GM19239 (cell line): ENCODE results near the gene GLOD4.

Source experiments
- DNase-seq: peaks from one replicate; pipeline ENCODE4 v3.0.0; 2011; ENCODE audit warnings: low spot score; ENCODE audit not compliant: insufficient read length
- FAIRE-seq: peaks from 2 replicates; lab custom pipeline; 2011; peaks lifted over from hg19 to GRCh38; lab: Jason Lieb, UNC

Gene GLOD4

DNA sequence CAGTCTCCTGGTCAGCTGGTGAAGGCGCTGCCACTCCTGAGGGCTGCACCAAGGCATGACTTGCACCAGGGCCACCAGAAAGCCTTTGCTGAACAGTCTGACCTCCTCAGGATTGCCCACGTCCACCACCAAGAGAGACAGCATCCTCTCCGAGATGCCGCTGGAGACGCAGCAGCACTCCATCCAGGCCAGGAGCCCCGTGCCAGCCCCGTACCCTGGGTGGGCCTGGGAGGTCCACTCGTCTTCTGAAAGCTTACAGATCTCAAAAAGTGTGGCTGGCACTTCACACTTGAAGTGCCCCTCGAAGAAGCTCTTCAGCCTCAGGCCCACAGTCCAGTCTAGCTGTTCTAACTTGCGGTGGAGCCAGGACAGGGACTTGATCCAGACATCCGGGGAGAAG lies 36.7 kb downstream of the GLOD4 start:
- DNase-seq = no peak
- no peak for FAIRE-seq

DNA sequence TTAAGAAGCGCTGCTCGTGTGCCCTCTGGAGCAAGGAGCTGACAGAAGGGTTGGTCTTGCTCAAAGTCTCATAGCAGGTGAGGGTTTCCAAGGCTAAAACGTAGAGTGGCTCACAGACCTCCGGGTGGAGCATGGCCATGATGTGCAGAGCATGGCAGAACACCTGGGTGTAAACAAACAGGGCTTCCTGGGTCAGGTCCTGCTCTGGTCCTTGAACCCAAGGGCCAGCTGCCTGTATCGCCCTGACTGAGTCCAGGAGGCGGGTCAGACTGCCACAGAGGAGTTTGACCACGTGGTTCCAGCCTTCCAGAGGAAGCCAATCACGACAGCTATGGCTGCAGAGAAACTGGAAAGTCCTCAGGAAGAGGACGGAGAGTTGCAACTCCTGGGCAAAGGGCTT lies 37.1 kb downstream of the GLOD4 start:
- DNase-seq (no peak), FAIRE-seq (no peak)

DNA sequence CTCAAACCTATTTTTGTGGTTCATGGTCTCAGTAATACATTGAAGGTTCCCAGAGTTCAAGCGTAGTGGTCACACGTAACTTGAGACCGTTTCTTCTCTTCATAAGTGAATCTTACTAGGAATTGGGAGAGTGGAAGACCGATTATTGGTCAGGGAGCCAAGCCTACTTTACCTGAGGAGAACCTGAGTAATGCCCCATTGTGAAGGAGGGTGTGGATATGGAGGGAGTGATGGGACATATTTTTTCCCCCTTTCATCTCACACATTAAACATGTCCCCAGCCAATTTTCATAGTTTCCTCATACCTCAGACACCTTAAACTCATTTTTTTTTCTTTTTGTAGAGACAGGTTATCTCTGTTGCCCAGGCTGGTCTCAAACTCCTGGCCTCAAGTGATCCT lies 38.9 kb downstream of the GLOD4 start:
- FAIRE-seq = no peak
- no peak for DNase-seq

DNA sequence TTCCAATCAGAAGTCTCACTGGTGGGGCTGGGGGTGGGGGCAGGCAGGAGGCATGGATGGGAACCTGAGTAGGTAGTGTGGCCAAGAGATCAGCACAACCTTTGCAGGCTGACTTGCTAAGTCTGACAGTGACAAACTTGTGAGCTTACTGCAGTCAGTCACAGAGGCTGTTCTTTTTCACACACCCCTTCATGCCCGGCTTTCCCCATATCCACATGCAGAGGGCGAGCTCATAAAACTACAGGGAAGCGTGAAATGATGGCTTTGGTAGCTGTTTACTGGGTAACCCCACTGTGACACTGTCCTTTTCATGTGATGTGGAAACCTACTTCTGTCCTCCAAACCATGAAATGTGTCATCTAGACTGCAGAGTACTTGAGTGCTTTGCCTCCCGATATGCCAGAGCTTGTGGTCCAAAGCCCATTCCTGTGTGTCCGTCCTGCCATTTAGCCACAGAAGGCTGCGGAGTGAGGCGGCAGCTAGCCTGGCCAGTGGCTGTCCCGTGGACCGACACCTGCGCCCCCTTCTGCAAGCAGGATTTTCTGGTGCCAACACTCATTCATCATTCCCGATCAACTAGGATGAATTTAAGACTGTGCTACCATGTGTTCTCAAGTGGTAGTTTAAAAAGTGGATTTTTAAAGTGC lies 39.8 kb downstream of the GLOD4 start:
- DNase-seq (no peak), FAIRE-seq (no peak)

DNA sequence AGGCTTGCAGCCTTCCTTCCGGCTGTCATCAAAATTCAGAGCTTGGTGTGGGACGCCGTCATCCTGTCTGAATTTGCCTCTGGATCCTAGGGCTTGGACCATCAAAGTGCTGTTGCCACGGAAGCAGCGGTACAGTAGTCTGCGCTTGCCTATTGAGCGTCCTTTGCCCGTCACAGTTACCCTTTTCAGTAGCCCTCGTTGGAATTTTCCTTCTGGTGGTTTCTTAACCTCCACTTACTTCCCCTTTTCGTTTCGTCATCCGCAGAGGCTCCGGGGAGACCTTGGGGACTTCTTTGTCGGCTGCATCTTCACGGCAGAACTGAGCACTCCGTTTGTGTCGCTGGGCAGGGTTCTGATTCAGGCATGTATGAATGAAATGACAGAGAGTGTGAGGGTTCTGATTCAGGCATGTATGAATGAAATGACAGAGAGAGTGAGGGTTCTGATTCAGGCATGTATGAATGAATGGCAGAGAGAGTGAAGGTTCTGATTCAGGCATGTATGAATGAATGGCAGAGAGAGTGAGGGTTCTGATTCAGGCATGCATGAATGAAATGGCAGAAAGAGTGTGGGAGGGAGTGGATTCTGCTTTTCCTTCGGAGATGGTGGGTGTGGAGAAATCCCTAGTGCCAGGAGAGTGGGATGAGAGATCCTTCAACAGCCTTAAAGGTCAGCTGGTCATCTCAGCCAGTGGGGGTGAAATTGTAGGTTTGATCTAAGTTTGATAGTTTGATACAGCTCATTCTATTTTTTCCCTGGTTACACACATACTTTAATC lies 41.7 kb downstream of the GLOD4 start:
- peak; percentile 99 for FAIRE-seq
- DNase-seq = peak; percentile 53

DNA sequence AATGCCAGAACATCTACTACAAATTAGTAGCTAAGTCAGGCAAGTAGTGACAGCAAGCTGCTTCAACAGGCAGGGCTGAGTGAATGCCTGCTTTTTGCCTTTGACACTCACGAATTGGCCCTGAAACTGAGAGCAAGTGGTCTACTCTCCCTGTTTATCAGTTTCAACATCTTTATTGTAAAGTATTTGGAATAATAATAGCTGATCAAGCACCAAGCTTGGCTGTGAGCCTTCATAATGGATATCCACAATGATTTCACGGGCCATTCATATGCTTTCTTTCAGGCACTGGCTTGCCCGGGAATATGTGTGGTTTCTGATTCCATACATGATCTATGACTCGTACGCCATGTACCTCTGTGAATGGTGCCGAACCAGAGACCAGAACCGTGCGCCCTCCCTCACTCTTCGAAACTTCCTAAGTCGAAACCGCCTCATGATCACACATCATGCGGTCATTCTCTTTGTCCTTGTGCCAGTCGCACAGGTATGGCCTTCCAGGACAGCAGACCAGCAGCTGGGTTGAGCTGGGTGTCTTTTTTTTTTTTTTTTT lies 44.4 kb downstream of the GLOD4 start:
- FAIRE-seq (no peak), DNase-seq (no peak)

DNA sequence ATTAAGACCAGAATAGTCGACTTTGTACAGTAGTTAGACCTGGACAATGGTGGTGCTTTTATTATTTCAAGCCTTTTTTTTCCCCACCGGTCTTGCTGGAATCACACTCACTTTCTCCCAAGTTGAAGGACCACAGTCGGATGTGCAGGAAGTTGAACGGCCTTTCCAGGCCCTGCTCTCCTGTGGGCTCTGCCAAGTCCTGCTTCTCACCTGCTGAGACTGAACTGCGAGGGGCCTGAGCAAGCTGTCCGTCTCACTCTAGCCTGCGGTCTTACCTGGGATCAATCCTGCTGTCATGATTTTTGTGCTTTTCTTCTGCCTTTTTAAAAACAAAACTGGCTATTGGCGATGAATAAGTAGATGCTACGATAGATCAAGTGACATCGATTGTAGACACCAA lies 48.3 kb downstream of the GLOD4 start:
- FAIRE-seq = no peak
- DNase-seq = no peak

DNA sequence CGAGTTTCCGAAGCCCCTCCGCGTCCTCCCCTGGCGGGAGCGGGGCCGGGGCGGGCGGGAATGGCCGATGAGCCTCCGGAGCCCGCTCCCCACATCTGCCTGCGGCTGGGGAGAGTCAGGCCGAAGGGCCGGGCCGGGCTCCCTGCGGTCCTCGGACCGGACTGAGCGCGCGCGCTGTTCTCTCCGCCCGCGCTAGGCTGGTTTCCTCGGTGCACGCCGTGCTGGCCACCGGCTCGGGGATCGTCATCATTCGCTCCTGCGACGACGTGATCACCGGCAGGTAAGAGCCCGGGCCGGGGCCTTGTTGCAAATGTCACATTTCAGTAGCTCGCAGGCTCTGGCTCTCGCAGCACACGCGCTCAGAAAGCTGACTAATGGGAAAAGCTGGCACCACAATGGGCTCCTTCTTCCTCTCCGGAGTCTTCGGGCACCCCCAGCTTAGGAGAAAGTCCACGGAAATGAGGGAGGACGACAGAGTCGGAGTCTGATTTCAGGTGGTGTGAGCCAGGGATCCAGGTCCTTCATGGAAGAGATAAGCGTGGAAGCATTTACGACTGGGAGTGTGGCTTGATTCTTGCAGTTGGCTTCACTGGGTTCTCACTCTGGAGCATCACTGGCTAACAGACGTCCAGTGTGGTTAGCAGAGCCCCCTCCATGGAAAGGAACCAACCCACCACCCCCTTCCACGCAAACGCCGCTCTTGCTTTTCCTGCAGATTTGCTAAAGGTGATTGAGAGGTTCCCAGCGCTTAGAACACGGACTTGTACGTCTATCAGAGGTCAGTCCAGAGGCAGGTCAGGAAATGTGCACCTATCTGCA lies 49.0 kb downstream of the GLOD4 start:
- peak; percentile 37 for DNase-seq
- FAIRE-seq = peak; percentile 78

DNA sequence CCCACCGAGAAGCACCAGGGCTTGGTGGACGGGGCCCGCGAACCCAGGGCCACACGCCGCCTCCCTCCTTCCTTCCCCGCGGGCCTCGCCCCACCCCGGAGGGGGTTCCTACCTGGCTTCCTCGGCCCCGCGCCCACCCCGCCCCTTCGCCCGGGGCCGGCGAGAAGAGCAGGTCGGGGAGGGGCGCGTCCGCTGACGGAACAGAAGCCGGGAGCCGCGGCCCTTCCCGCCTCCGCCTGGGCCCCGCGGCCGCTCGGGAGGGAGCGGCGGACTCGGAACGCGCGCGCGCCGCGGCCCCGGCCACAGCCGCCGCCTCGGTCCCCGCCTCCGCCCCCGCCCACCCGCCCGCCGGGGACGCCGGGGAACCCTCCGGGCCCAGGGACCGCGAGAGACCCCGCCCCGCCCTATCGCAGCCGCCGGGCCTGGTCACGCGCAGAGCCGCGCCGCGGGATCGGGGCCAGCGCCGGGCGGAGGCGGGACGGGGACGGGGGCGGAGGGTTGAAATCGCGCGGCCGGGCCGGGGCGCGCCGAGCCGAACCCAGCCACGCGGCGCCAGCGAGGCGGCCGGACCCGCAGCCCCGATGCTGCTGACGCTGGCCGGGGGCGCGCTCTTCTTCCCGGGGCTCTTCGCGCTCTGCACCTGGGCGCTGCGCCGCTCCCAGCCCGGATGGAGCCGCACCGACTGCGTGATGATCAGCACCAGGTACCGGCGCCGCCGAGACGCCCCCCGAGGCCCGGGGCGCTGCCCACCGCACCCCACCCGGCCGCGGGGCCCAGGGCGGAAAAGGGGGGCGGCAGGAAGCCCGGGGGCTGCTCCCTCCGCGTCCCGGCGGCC lies 49.8 kb downstream of the GLOD4 start, which contains the start of gene TLCD3A:
Gene TLCD3A, plus strand, starts transcription at position 530 of the 835 bp plus-strand sequence. Its CDS starts 52 bp downstream, at position 582.
- DNase-seq (peak; percentile 68), FAIRE-seq (no peak)

DNA sequence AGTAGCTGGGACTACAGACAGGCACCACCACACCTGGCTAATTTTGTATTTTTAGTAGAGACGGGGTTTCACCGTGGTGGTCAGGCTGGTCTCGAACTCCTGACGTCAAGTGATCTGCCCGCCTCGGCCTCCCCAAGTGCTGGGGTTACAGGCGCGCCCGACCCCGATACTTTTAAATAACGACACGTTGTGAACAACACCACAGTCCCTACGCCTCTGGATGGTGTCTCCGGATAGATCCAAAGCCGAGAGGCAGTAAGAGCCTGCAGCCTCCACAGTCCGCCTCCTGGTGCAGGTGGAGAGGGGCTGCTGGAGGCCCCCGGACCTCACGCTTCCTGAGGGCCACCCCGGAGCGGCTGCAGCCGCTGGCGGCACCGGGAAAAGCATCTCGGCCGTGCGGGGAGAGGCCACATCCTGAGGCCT lies 50.4 kb downstream of the GLOD4 start:
- DNase-seq (no peak), FAIRE-seq (no peak)

DNA sequence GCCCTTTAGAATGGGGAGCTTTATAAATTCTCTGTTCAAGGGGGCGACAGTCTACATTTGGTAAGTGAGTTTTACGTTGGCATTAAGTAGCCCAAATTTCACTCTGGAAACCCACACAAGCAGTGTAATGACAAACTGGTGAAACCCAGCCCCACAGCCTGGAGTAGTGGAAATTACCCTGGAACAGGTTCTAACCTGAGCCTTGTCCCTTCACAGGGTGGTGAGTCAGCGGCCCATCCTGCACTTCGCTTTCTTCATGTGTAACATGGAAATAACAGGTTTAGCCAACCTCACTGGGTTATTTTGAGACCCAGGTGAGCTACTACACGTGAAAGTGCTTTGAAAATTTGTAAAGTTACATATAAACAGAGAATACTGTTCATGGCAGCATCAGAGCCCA lies 53.2 kb downstream of the GLOD4 start:
- DNase-seq = no peak
- FAIRE-seq = no peak

DNA sequence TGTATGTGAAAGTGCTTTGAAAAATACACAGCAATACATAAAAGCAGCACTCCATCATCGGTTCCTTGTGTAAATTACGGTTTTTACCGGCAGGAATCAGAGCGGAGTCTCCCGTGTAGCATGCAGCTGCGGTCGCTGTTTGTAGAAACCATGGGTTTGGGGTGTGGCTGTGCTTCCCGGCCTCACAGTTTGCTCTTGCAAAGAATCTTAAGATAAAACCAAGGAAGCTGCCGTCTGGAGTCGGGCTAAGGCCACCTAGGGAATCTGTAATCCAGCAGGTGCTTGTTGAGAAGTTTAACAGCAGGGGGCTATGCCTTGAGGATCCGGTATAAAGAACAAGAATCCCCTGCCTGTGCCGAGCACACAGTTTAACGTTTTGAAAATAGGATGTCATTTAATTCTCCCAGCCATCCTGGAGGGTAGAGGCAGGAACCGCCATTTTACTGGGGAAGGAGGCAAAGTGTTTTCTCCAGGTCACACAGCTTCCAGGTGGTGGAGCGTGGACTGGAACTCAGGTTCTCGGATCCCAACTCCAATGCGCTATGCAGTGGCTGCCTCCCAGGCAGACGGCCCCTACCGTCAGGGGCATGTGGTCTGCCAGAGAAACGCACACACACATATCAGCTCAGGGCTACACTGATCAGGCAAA lies 55.7 kb downstream of the GLOD4 start:
- FAIRE-seq = no peak

DNA sequence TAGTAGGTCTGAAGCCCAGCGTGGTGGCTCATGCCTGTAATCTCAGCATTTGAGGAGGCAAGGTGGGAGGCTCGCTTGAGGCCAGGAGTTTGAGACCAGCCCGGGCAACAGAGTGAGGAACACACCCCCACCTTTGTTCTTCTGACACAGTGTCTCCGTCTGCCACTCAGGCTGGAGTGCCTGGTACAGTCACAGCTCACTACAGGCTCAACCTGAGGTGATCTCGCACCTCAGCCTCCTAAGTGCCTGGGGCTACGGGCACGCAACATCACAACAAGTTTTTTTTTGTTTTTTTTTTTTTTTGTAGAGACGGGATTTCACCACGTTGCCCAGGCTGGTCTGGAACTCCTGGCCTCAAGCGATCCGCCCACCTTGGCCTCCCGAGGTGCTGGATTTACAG lies 56.3 kb downstream of the GLOD4 start:
- no peak for FAIRE-seq
- no peak for DNase-seq

More for the DNA sequence above, 55.7 kb downstream of the GLOD4 start:
- no peak for DNase-seq

DNA sequence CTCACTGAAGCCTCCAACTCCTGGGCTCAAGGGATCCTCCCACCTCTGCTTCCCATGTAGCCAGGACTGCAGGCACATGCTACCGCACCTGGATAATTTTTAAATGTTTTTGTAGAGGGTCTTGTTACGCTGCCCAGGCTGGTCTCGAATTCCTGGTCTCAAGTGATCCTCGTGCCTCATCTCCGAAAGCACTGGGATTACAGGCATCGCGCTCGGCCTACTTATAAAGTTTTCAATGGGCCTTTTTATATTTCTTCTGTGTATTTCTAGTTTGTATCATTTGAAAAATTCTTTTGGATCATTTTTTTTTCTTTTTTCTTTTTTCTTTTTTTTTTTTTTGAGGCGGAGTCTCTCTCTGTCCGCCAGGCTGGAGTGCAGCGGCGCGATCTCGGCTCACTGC lies 57.0 kb downstream of the GLOD4 start:
- DNase-seq = no peak
- FAIRE-seq = no peak

DNA sequence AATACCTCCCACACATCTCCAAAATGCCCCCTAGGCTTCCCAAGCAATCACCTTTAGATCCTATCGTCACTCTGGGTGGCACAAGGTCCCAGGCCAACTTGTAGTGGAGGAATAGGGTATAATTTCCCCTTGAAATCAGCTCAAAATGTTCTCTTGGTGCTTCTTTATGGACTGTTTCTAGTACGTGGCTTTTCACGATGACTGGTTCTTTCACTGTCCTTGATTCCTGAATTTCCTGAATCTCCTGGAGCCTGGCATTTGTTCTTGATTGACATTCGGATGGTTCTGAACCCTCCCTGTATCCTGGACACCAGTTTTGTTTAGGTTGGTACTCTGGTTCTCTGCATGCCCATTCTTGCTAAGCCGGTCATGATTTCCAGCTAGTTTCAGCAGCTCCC lies 60.5 kb downstream of the GLOD4 start:
- FAIRE-seq = no peak
- DNase-seq = no peak

DNA sequence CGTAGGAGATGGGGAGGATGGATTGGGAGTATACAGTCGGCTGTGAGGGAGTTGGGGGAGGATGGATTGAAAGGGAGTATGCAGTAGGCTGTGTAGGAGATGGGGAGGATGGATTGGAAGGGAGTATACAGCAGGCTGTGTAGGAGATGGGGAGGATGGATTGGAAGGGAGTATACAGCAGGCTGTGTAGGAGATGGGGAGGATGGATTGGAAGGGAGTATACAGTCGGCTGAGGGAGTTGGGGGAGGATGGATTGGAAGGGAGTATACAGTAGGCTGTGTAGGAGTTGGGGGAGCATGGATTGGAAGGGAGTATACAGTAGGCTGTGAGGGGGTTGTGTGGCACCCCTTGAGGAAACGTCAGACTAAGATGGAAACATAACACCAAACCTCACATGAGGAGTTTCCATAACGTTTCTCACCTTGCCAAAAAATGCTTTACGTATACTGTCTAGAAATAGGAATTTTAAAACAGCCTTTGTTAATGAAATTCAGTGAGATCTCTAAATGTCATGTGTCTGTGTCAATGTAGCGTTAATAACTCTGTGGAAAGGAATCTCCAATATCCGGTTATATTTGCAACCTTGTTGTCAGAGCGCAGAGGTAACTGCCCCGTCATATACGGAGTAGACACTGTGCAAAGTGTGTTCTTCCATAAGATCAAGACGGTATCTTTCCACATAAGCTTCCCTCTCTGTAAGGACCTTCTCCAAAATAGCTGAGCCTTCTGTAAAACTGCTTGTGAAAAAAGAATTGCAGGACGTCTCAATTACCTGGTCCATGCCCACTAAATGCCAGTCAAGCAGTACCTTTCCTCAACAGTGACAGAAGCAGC lies 61.2 kb downstream of the GLOD4 start:
- FAIRE-seq = no peak
- no peak for DNase-seq

DNA sequence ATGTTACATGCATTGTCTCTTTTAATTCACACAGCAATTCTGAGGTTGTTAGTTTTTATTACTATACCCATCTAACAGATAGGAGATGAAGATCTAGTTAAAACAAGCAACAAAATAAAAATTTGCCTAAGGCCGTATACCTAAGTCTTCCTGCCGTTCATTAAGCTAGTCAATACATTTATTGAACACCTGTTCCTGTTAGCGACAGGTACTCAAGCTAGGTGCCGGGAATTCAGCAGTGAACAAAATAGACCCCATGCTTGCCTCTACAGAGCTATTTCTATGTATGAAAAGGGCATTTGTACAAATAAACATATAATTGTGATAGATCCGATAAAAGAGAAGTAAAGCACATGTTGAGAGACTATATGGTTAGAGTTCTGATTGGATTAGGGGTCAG lies 64.0 kb downstream of the GLOD4 start:
- DNase-seq (no peak), FAIRE-seq (no peak)
